Measurements from ENCODE around the gene KCTD20. TPM values are rescaled to one million over a fixed set of nuclear protein-coding genes. Genes with fewer than 3 reads are reported as not detected.
"Not testable (repeated sequence)": the region's sequence is repeated elsewhere in the genome, so short reads cannot be mapped to it uniquely, and the experiment has no call there.

KCTD20 gene
- total RNA-seq, 1 donor from 2014 or later, result 64.2 TPM

- Histone ChIP-seq H3K9ac (ENCODE audit: low read depth in 1 of 3, low read length in 3 of 3) (no peak overlapping the region), H3K9me3 (ENCODE audit: control insufficient read depth in 3 of 3, low read length in 3 of 3) (no peaks in the 10 kb centered on the region), H3K27ac (ENCODE audit: low read depth, low read length) (no peak overlapping the region), H3K27me3 (ENCODE audit: control insufficient read depth in 3 of 3, insufficient read depth in 3 of 3, low read length in 3 of 3) (no peaks in the 10 kb centered on the region), H3K4me1 (ENCODE audit: control insufficient read depth in 3 of 3, insufficient read depth in 3 of 3, low read length in 3 of 3) (peaks cover 0 to 6% (median 4%) of the 10 kb centered on the region in 3 donors), H3K4me3 (ENCODE audit: low read length in 3 of 3) (no peak overlapping the region), H3K36me3 (ENCODE audit: control insufficient read depth in 3 of 3, insufficient read depth in 3 of 3, low read length in 3 of 3) (no peaks in the 10 kb centered on the region)
Measured at GRCh38 chr6:36464233-36464632, 21.4 kb downstream of the KCTD20 start.

DNA sequence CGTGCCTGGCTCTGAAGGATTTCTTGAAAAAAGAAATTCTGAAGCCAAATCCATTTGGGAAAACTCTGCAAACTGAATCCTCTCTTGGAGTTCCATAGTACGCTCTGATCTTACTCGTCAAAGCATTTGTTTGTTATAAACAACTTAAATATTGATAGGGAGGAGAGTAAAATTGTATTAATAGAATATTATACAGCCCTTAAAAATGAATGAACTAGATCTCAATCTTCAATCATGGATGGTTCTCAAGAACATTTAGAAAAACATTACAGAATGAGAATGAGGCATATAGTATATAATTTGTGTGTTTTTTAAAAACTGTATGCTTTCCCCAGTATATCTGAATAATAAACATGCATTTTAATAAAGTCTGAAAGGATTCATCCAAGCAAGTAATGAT is 24.8 kb downstream of the KCTD20 start:
- Histone ChIP-seq H3K27ac (ENCODE audit: low read depth, low read length) (no peak overlapping the region), H3K4me3 (ENCODE audit: low read length in 3 of 3) (no peak overlapping the region), H3K4me1 (ENCODE audit: control insufficient read depth in 3 of 3, insufficient read depth in 3 of 3, low read length in 3 of 3) (no peaks in the 10 kb centered on the region), H3K9ac (ENCODE audit: low read depth in 1 of 3, low read length in 3 of 3) (no peak overlapping the region), H3K36me3 (ENCODE audit: control insufficient read depth in 3 of 3, insufficient read depth in 3 of 3, low read length in 3 of 3) (peaks cover 2 to 4% (median 4%) of the 10 kb centered on the region in 3 donors), H3K27me3 (ENCODE audit: control insufficient read depth in 3 of 3, insufficient read depth in 3 of 3, low read length in 3 of 3) (no peaks in the 10 kb centered on the region), H3K9me3 (ENCODE audit: control insufficient read depth in 3 of 3, low read length in 3 of 3) (no peaks in the 10 kb centered on the region)

DNA sequence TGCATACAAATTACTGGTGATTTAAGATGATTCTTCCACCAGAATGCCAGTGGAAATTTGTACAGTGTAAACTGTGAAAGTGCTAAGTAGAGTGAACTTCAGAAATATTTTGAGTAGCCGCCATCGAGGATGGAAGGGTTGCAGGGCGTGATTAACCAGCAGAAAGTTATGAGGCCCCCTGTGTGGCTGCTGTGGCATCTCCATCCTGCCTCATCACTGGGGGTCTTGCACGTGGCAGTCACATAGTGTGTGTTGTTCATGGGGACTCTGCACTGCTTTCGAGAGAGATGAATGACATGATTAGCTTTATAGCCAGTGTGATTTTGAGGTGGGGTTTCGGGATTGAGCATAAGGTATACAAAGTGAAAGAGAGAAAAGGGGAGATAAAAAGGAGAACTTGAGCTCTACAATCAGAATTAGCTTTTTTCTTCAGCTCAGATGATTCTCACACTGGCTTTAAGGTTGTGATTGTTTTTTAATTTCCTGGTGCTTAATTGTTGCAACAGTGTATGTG is 26.4 kb downstream of the KCTD20 start:
- Histone ChIP-seq H3K4me3 (ENCODE audit: low read length in 3 of 3) (no peak overlapping the region), H3K4me1 (ENCODE audit: control insufficient read depth in 3 of 3, insufficient read depth in 3 of 3, low read length in 3 of 3) (no peaks in the 10 kb centered on the region), H3K27ac (ENCODE audit: low read depth, low read length) (no peak overlapping the region), H3K27me3 (ENCODE audit: control insufficient read depth in 3 of 3, insufficient read depth in 3 of 3, low read length in 3 of 3) (no peaks in the 10 kb centered on the region), H3K9ac (ENCODE audit: low read depth in 1 of 3, low read length in 3 of 3) (no peak overlapping the region), H3K36me3 (ENCODE audit: control insufficient read depth in 3 of 3, insufficient read depth in 3 of 3, low read length in 3 of 3) (peaks cover 2 to 4% (median 4%) of the 10 kb centered on the region in 3 donors), H3K9me3 (ENCODE audit: control insufficient read depth in 3 of 3, low read length in 3 of 3) (no peaks in the 10 kb centered on the region)

DNA sequence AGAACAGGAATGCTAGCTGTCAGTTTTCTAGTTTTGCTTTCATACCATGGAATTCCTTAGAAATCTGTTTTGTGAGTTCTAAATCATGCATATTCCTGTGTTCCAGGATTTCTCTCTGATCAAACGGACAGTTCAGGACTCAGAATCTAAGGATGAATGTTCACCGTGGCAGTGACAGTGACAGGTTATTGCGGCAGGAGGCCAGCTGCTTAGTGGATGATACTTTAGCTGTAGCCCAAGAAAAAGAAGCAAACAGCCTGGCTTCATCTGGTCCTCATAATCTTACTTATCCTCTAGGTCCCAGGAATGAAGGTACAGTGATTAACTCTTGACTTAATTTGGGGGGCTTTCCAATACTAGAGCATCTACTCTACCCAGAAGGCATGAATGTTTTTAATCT is 27.1 kb downstream of the KCTD20 start:
- Histone ChIP-seq H3K27me3 (ENCODE audit: control insufficient read depth in 3 of 3, insufficient read depth in 3 of 3, low read length in 3 of 3) (no peaks in the 10 kb centered on the region), H3K9me3 (ENCODE audit: control insufficient read depth in 3 of 3, low read length in 3 of 3) (no peaks in the 10 kb centered on the region), H3K36me3 (ENCODE audit: control insufficient read depth in 3 of 3, insufficient read depth in 3 of 3, low read length in 3 of 3) (peaks cover 2 to 8% (median 4%) of the 10 kb centered on the region in 3 donors), H3K9ac (ENCODE audit: low read depth in 1 of 3, low read length in 3 of 3) (no peak overlapping the region), H3K4me3 (ENCODE audit: low read length in 3 of 3) (no peak overlapping the region), H3K4me1 (ENCODE audit: control insufficient read depth in 3 of 3, insufficient read depth in 3 of 3, low read length in 3 of 3) (no peaks in the 10 kb centered on the region), H3K27ac (ENCODE audit: low read depth, low read length) (no peak overlapping the region)

GRCh38 chr6:36478051-36478526 is 35.3 kb downstream of the KCTD20 start:
- Histone ChIP-seq H3K36me3 (ENCODE audit: control insufficient read depth in 3 of 3, insufficient read depth in 3 of 3, low read length in 3 of 3) (peaks cover 12 to 17% (median 14%) of the 10 kb centered on the region in 3 donors), H3K9ac (ENCODE audit: low read depth in 1 of 3, low read length in 3 of 3) (no peak overlapping the region)

DNA sequence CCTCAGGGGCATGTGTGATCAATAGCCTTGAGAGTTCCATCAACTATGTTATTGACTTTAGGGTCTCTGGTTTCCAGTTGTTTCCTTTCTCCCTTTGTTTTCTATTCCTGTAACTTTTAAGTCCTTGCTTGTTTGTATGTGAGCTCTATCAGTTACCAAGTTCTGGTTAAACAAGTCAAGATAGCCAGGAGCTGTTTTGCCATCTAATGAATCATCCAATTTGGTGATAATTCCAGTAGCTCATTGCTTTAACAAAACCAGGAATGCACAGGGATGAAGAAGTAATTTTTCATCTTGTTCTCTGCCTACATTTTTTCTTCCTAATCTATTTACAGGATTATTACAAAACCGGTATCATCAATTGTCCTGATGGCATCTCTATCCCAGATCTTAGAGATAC is 36.5 kb downstream of the KCTD20 start:
- no peaks in the 10 kb centered on the region for H3K27me3 ChIP-seq (ENCODE audit: control insufficient read depth in 3 of 3, insufficient read depth in 3 of 3, low read length in 3 of 3)
- H3K27ac ChIP-seq (ENCODE audit: low read depth, low read length), result no peak overlapping the region
- peaks cover 12 to 20% (median 14%) of the 10 kb centered on the region in 3 donors for H3K36me3 ChIP-seq (ENCODE audit: control insufficient read depth in 3 of 3, insufficient read depth in 3 of 3, low read length in 3 of 3)
- H3K9me3 ChIP-seq (ENCODE audit: control insufficient read depth in 3 of 3, low read length in 3 of 3), result no peaks in the 10 kb centered on the region
- no peak overlapping the region for H3K4me3 ChIP-seq (ENCODE audit: low read length in 3 of 3)
- H3K9ac ChIP-seq (ENCODE audit: low read depth in 1 of 3, low read length in 3 of 3), result no peak overlapping the region
- no peaks in the 10 kb centered on the region for H3K4me1 ChIP-seq (ENCODE audit: control insufficient read depth in 3 of 3, insufficient read depth in 3 of 3, low read length in 3 of 3)

More at GRCh38 chr6:36478051-36478526, 35.3 kb downstream of the KCTD20 start:
- Histone ChIP-seq H3K27me3 (ENCODE audit: control insufficient read depth in 3 of 3, insufficient read depth in 3 of 3, low read length in 3 of 3) (no peaks in the 10 kb centered on the region), H3K4me3 (ENCODE audit: low read length in 3 of 3) (no peak overlapping the region), H3K9me3 (ENCODE audit: control insufficient read depth in 3 of 3, low read length in 3 of 3) (no peaks in the 10 kb centered on the region), H3K27ac (ENCODE audit: low read depth, low read length) (no peak overlapping the region), H3K4me1 (ENCODE audit: control insufficient read depth in 3 of 3, insufficient read depth in 3 of 3, low read length in 3 of 3) (no peaks in the 10 kb centered on the region)

GRCh38 chr6:36483326-36483725 is 40.5 kb downstream of the KCTD20 start:
- H3K4me3 ChIP-seq (ENCODE audit: low read length in 3 of 3), result not testable (repeated sequence)
- peaks cover 26 to 46% (median 38%) of the 10 kb centered on the region in 3 donors for H3K36me3 ChIP-seq (ENCODE audit: control insufficient read depth in 3 of 3, insufficient read depth in 3 of 3, low read length in 3 of 3)

GRCh38 chr6:36484736-36485135 is 41.9 kb downstream of the KCTD20 start:
- H3K4me3 ChIP-seq (ENCODE audit: low read length in 3 of 3), result no peak overlapping the region
- no peaks in the 10 kb centered on the region for H3K9me3 ChIP-seq (ENCODE audit: control insufficient read depth in 3 of 3, low read length in 3 of 3)
- H3K27ac ChIP-seq (ENCODE audit: low read depth, low read length), result no peak overlapping the region
- H3K9ac ChIP-seq (ENCODE audit: low read depth in 1 of 3, low read length in 3 of 3), result no peak overlapping the region
- no peaks in the 10 kb centered on the region for H3K27me3 ChIP-seq (ENCODE audit: control insufficient read depth in 3 of 3, insufficient read depth in 3 of 3, low read length in 3 of 3)
- H3K4me1 ChIP-seq (ENCODE audit: control insufficient read depth in 3 of 3, insufficient read depth in 3 of 3, low read length in 3 of 3), result peaks cover 10 to 17% (median 11%) of the 10 kb centered on the region in 3 donors
- peaks cover 25 to 42% (median 41%) of the 10 kb centered on the region in 3 donors for H3K36me3 ChIP-seq (ENCODE audit: control insufficient read depth in 3 of 3, insufficient read depth in 3 of 3, low read length in 3 of 3)

More at GRCh38 chr6:36483326-36483725, 40.5 kb downstream of the KCTD20 start:
- not testable (repeated sequence) for H3K9me3 ChIP-seq (ENCODE audit: control insufficient read depth in 3 of 3, low read length in 3 of 3); H3K9ac ChIP-seq (ENCODE audit: low read depth in 1 of 3, low read length in 3 of 3); H3K27ac ChIP-seq (ENCODE audit: low read depth, low read length); H3K27me3 ChIP-seq (ENCODE audit: control insufficient read depth in 3 of 3, insufficient read depth in 3 of 3, low read length in 3 of 3)
- H3K4me1 ChIP-seq (ENCODE audit: control insufficient read depth in 3 of 3, insufficient read depth in 3 of 3, low read length in 3 of 3), result peaks cover 6 to 11% (median 6%) of the 10 kb centered on the region in 3 donors

- Histone ChIP-seq H3K36me3 (ENCODE audit: control insufficient read depth in 3 of 3, insufficient read depth in 3 of 3, low read length in 3 of 3) (peaks cover 14 to 36% (median 32%) of the 10 kb centered on the region in 3 donors), H3K27ac (ENCODE audit: low read depth, low read length) (no peak overlapping the region), H3K4me3 (ENCODE audit: low read length in 3 of 3) (no peak overlapping the region), H3K27me3 (ENCODE audit: control insufficient read depth in 3 of 3, insufficient read depth in 3 of 3, low read length in 3 of 3) (no peaks in the 10 kb centered on the region), H3K9ac (ENCODE audit: low read depth in 1 of 3, low read length in 3 of 3) (no peak overlapping the region), H3K4me1 (ENCODE audit: control insufficient read depth in 3 of 3, insufficient read depth in 3 of 3, low read length in 3 of 3) (peaks cover 10 to 17% (median 11%) of the 10 kb centered on the region in 3 donors), H3K9me3 (ENCODE audit: control insufficient read depth in 3 of 3, low read length in 3 of 3) (no peaks in the 10 kb centered on the region)
Measured at GRCh38 chr6:36487698-36488097, 44.9 kb downstream of the KCTD20 start.

GRCh38 chr6:36488221-36488620 is 45.4 kb downstream of the KCTD20 start:
- Histone ChIP-seq H3K27ac (ENCODE audit: low read depth, low read length) (no peak overlapping the region), H3K9ac (ENCODE audit: low read depth in 1 of 3, low read length in 3 of 3) (no peak overlapping the region), H3K36me3 (ENCODE audit: control insufficient read depth in 3 of 3, insufficient read depth in 3 of 3, low read length in 3 of 3) (peaks cover 14 to 36% (median 32%) of the 10 kb centered on the region in 3 donors)

More at GRCh38 chr6:36488221-36488620, 45.4 kb downstream of the KCTD20 start:
- Histone ChIP-seq H3K4me1 (ENCODE audit: control insufficient read depth in 3 of 3, insufficient read depth in 3 of 3, low read length in 3 of 3) (peaks cover 10 to 17% (median 11%) of the 10 kb centered on the region in 3 donors), H3K27me3 (ENCODE audit: control insufficient read depth in 3 of 3, insufficient read depth in 3 of 3, low read length in 3 of 3) (no peaks in the 10 kb centered on the region), H3K4me3 (ENCODE audit: low read length in 3 of 3) (no peak overlapping the region), H3K9me3 (ENCODE audit: control insufficient read depth in 3 of 3, low read length in 3 of 3) (no peaks in the 10 kb centered on the region)
